HepG2 (cell line): ENCODE measurements around the gene IPCEF1. TPM values are rescaled to one million over a fixed set of nuclear protein-coding genes. Genes with fewer than 3 reads are reported as not detected.

Source experiments
- GPN1 ChIP-seq: sonication (generic); formaldehyde crosslinking; IDR thresholded peaks from 2 replicates; pipeline ENCODE4 v1.5.1; 2020; ENCODE audit warnings: missing genetic modification reagents, borderline replicate concordance
- NR1H2 ChIP-seq: sonication (generic); formaldehyde crosslinking; IDR thresholded peaks from 2 replicates; pipeline ENCODE4 v1.8.1; 2022; ENCODE audit warnings: low read depth, missing genetic modification reagents, borderline replicate concordance
- RAD21 ChIP-seq: fragments of 450-650 bp; formaldehyde crosslinking; IDR thresholded peaks from 2 replicates; pipeline ENCODE4 v1.5.0; 2020; ENCODE audit warnings: mild to moderate bottlenecking
- TEAD3 ChIP-seq: optimal IDR thresholded peaks from 2 replicates; pipeline ENCODE3; 2016; ENCODE audit warnings: borderline replicate concordance
- ZFP90 ChIP-seq: sonication (generic); formaldehyde crosslinking; IDR thresholded peaks from 2 replicates; pipeline ENCODE4 v1.8.0; 2022; ENCODE audit warnings: missing genetic modification reagents, mild to moderate bottlenecking, inconsistent platforms, borderline replicate concordance
- ZNF282 ChIP-seq: fragments of 450-650 bp; IDR thresholded peaks from 2 replicates; pipeline ENCODE4 v1.6.1; 2018; ENCODE audit not compliant: partially characterized antibody
- ZNF296 ChIP-seq: sonication (generic); formaldehyde crosslinking; conservative IDR thresholded peaks from 2 replicates; pipeline ENCODE4 v1.5.0; 2020; ENCODE audit warnings: mild to moderate bottlenecking, missing genetic modification reagents
- ZNF737 ChIP-seq: sonication (generic); formaldehyde crosslinking; IDR thresholded peaks from 2 replicates; pipeline ENCODE4 v1.5.0; 2020; ENCODE audit warnings: missing genetic modification reagents, mild to moderate bottlenecking, borderline replicate concordance
- ZNF781 ChIP-seq: sonication (generic); formaldehyde crosslinking; IDR thresholded peaks from 2 replicates; pipeline ENCODE4 v1.5.1; 2020; ENCODE audit warnings: borderline replicate concordance, mild to moderate bottlenecking, missing genetic modification reagents; ENCODE audit errors: not compliant biosample characterization
- polyA plus RNA-seq, 8 experiments: library from polyadenylated mRNA; depleted of rRNA in 3 of 8; stranded (reverse) in 7 of 8; unstranded in 1 of 8; fragments of >200 nt; fragmentation: Illumina TruSeq in 4 of 8; extraction: Trizol in 4 of 8; gene quantifications; 2 replicates each; pipeline versions ENCODE4 v1.2.1 to v1.2.3, GENCODE V29; 2011 to 2016; ENCODE audit warnings: low read depth in 4 of 8, missing spikeins in 1 of 8, mixed read lengths in 1 of 8; ENCODE audit not compliant: insufficient read depth in 1 of 8
- total RNA-seq, 5 experiments: library from RNA; depleted of rRNA; stranded (reverse); fragments of >200 nt; fragmentation: Illumina TruSeq; extraction: Trizol; gene quantifications; 2 replicates each; pipeline ENCODE4 v1.2.3, GENCODE V29; 2016; ENCODE audit warnings: low read depth in 1 of 5
- TF ChIP-seq, protein P1 (sequence below), 2 experiments: sonication (generic) in 1 of 2; formaldehyde crosslinking in 1 of 2; IDR thresholded peaks; 2 replicates each; pipeline versions ENCODE4 v1.6.1 to v1.9.0; 2014 to 2022; ENCODE audit warnings: antibody characterized with exemption in 1 of 2, borderline replicate concordance in 1 of 2, inconsistent platforms in 1 of 2, low read depth in 1 of 2, missing genetic modification reagents in 1 of 2
- TF ChIP-seq, protein P2 (sequence below), 2 experiments: sonication (generic) in 1 of 2; formaldehyde crosslinking in 1 of 2; IDR thresholded peaks; 2 replicates each; pipeline versions ENCODE4 v1.5.1 to v1.6.1; 2011 to 2020; ENCODE audit warnings: borderline replicate concordance in 1 of 2, low read depth in 1 of 2, low read length in 1 of 2, mild to moderate bottlenecking in 1 of 2, missing genetic modification reagents in 1 of 2, moderate library complexity in 1 of 2

The IPCEF1 gene
- total and polyA plus RNA-seq, 2 of the 13 experiments (the other 11 are each of a cell fraction or from before 2014, with no cell fraction given): 0.03 TPM; not detected in 1

DNA sequence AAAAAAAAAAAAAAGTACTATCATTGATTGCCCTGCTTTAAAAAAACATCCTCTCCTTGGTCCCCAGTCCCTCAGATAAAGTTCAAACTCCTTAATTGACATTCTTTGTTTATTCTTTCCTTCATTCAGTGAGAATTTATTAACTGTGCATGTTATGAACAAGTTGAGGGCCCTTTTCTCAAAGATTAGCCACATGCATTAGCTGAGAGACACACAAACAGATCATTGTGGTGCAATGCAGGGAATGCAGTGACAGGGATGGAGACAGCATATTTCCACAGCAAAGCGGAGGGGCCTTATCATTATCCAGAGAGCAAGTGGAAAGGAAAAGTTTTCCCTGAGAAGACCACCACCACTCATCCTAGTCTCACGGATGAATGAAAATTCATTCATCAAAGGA lies 21.9 kb upstream of the IPCEF1 start (continued):
- TF ChIP-seq, protein P1, sequence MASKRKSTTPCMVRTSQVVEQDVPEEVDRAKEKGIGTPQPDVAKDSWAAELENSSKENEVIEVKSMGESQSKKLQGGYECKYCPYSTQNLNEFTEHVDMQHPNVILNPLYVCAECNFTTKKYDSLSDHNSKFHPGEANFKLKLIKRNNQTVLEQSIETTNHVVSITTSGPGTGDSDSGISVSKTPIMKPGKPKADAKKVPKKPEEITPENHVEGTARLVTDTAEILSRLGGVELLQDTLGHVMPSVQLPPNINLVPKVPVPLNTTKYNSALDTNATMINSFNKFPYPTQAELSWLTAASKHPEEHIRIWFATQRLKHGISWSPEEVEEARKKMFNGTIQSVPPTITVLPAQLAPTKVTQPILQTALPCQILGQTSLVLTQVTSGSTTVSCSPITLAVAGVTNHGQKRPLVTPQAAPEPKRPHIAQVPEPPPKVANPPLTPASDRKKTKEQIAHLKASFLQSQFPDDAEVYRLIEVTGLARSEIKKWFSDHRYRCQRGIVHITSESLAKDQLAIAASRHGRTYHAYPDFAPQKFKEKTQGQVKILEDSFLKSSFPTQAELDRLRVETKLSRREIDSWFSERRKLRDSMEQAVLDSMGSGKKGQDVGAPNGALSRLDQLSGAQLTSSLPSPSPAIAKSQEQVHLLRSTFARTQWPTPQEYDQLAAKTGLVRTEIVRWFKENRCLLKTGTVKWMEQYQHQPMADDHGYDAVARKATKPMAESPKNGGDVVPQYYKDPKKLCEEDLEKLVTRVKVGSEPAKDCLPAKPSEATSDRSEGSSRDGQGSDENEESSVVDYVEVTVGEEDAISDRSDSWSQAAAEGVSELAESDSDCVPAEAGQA (IDR thresholded peaks at IDR 0.05; ENCODE audit: low read depth): no peak
- TF ChIP-seq, protein P1 (CRISPR knock-in tag; IDR thresholded peaks at IDR 0.05; ENCODE audit: borderline replicate concordance): no peak
- TF ChIP-seq ZFP90 (CRISPR knock-in tag) (no peak), ZNF781 (CRISPR knock-in tag) (no peak), ZNF282 (no peak), GPN1 (CRISPR knock-in tag) (no peak), NR1H2 (no peak), ZNF296 (CRISPR knock-in tag) (no peak), TEAD3 (CRISPR knock-in tag) (no peak), RAD21 (CRISPR knock-in tag) (no peak), ZNF737 (CRISPR knock-in tag) (no peak)
- TF ChIP-seq, protein P2, sequence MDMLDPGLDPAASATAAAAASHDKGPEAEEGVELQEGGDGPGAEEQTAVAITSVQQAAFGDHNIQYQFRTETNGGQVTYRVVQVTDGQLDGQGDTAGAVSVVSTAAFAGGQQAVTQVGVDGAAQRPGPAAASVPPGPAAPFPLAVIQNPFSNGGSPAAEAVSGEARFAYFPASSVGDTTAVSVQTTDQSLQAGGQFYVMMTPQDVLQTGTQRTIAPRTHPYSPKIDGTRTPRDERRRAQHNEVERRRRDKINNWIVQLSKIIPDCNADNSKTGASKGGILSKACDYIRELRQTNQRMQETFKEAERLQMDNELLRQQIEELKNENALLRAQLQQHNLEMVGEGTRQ (IDR thresholded peaks at IDR 0.05; ENCODE audit: low read depth, low read length): no peak
- TF ChIP-seq, protein P2 (CRISPR knock-in tag; IDR thresholded peaks at IDR 0.05; ENCODE audit: borderline replicate concordance): no peak
- TF ChIP-seq, all 625 proteins: peak for 0
